Measurements from ENCODE around the gene ROR2. TPM values are rescaled to one million over a fixed set of nuclear protein-coding genes. Genes with fewer than 3 reads are reported as not detected.

Gene ROR2
- total RNA-seq, 1 experiment from 2014 or later, result not detected

- Histone ChIP-seq H3K36me3 (ENCODE audit: low read depth, low read length) (no peaks in the 10 kb centered on the region), H3K9me3 (ENCODE audit: low read length) (no peaks in the 10 kb centered on the region), H3K9ac (ENCODE audit: low read length) (no peak overlapping the region), H3K79me2 (ENCODE audit: low read length) (no peaks in the 10 kb centered on the region), H3K27ac (ENCODE audit: low read length) (no peak overlapping the region), H3K4me1 (ENCODE audit: insufficient read depth, low read length) (no peaks in the 10 kb centered on the region), H3K4me3 (ENCODE audit: low read length) (no peak overlapping the region), H2AFZ (ENCODE audit: low read length) (no peak overlapping the region), H3K4me2 (ENCODE audit: low read length) (no peak overlapping the region), H4K20me1 (ENCODE audit: low read length) (no peaks in the 10 kb centered on the region), H3K27me3 (ENCODE audit: low read length) (peaks cover 67% of the 10 kb centered on the region), H3F3A (ENCODE audit: low read length, unreplicated experiment) (no peaks in the 10 kb centered on the region), H3K9me2 (replicated peaks; ENCODE audit: low read length) (no peaks in the 10 kb centered on the region)
- DNase-seq (no peak), ATAC-seq (no peak)
- intact Hi-C loops (cut with micrococcal nuclease), result no loop called here
- no peak for TF ChIP-seq EZH2phosphoT487 (IDR thresholded peaks at IDR 0.05; ENCODE audit: borderline replicate concordance, low read length)
- TF ChIP-seq CTCF (conservative IDR thresholded peaks at IDR 0.05; ENCODE audit: low read depth, low read length), result no peak
- no peak for TF ChIP-seq EZH2 (IDR thresholded peaks at IDR 0.05; ENCODE audit: low read length, unreplicated experiment)
- ChIA-PET POLR2A (ENCODE audit: unreplicated experiment) (no interaction called here), CTCF (no interaction called here)
- BruUV-seq (replicated peaks), result no TSS peak
Measured at GRCh38 chr9:91884696-91885687, 65.0 kb downstream of the ROR2 start.

GRCh38 chr9:91884153-91884552 is 65.9 kb downstream of the ROR2 start:
- intact Hi-C loops (cut with micrococcal nuclease), result no loop called here
- H4K20me1 ChIP-seq (ENCODE audit: low read length), result no peaks in the 10 kb centered on the region
- CTCF ChIA-PET, result no interaction called here
- no peaks in the 10 kb centered on the region for H3K79me2 ChIP-seq (ENCODE audit: low read length)
- no peaks in the 10 kb centered on the region for H3K36me3 ChIP-seq (ENCODE audit: low read depth, low read length)
- ATAC-seq, result no peak
- no peak overlapping the region for H3K4me3 ChIP-seq (ENCODE audit: low read length)
- no peak overlapping the region for H2AFZ ChIP-seq (ENCODE audit: low read length)
- POLR2A ChIA-PET (ENCODE audit: unreplicated experiment), result no interaction called here
- BruUV-seq (replicated peaks), result no TSS peak
- DNase-seq, result no peak
- H3K4me2 ChIP-seq (ENCODE audit: low read length), result no peak overlapping the region
- no peaks in the 10 kb centered on the region for H3K9me3 ChIP-seq (ENCODE audit: low read length)
- no peaks in the 10 kb centered on the region for H3F3A ChIP-seq (ENCODE audit: low read length, unreplicated experiment)
- no peak overlapping the region for H3K27ac ChIP-seq (ENCODE audit: low read length)
- no peaks in the 10 kb centered on the region for H3K4me1 ChIP-seq (ENCODE audit: insufficient read depth, low read length)
- H3K27me3 ChIP-seq (ENCODE audit: low read length), result peaks cover 65% of the 10 kb centered on the region
- H3K9ac ChIP-seq (ENCODE audit: low read length), result no peak overlapping the region
- TF ChIP-seq EZH2phosphoT487 (IDR thresholded peaks at IDR 0.05; ENCODE audit: borderline replicate concordance, low read length) (no peak), CTCF (conservative IDR thresholded peaks at IDR 0.05; ENCODE audit: low read depth, low read length) (no peak), EZH2 (IDR thresholded peaks at IDR 0.05; ENCODE audit: low read length, unreplicated experiment) (no peak)
- no peaks in the 10 kb centered on the region for H3K9me2 ChIP-seq (replicated peaks; ENCODE audit: low read length)

GRCh38 chr9:91883503-91883902 is 66.5 kb downstream of the ROR2 start:
- TF ChIP-seq EZH2 (IDR thresholded peaks at IDR 0.05; ENCODE audit: low read length, unreplicated experiment), result no peak
- TF ChIP-seq CTCF (conservative IDR thresholded peaks at IDR 0.05; ENCODE audit: low read depth, low read length), result no peak
- no peak for TF ChIP-seq EZH2phosphoT487 (IDR thresholded peaks at IDR 0.05; ENCODE audit: borderline replicate concordance, low read length)
- ChIA-PET POLR2A (ENCODE audit: unreplicated experiment) (no interaction called here), CTCF (no interaction called here)
- Histone ChIP-seq H3K79me2 (ENCODE audit: low read length) (no peaks in the 10 kb centered on the region), H3K27ac (ENCODE audit: low read length) (no peak overlapping the region), H3K9me3 (ENCODE audit: low read length) (no peaks in the 10 kb centered on the region), H3K9me2 (replicated peaks; ENCODE audit: low read length) (no peaks in the 10 kb centered on the region), H3K4me3 (ENCODE audit: low read length) (no peak overlapping the region), H3F3A (ENCODE audit: low read length, unreplicated experiment) (no peaks in the 10 kb centered on the region), H3K36me3 (ENCODE audit: low read depth, low read length) (no peaks in the 10 kb centered on the region), H4K20me1 (ENCODE audit: low read length) (no peaks in the 10 kb centered on the region), H2AFZ (ENCODE audit: low read length) (no peak overlapping the region), H3K4me1 (ENCODE audit: insufficient read depth, low read length) (no peaks in the 10 kb centered on the region), H3K9ac (ENCODE audit: low read length) (no peak overlapping the region), H3K4me2 (ENCODE audit: low read length) (no peak overlapping the region), H3K27me3 (ENCODE audit: low read length) (peaks cover 59% of the 10 kb centered on the region)
- no TSS peak for BruUV-seq (replicated peaks)
- intact Hi-C loops (cut with micrococcal nuclease), result no loop called here
- ATAC-seq (no peak), DNase-seq (no peak)

All from PC-3 (cell line).